GM12878 (cell line): ENCODE measurements around the gene DYNLT2B. TPM values are rescaled to one million over a fixed set of nuclear protein-coding genes. Genes with fewer than 3 reads are reported as not detected.

ENCODE experiments used
- ATAC-seq: fragments of 200-7000 bp; cut with Tn5 transposase; 3 replicates; pipeline ENCODE4 v1.9.1; 2020; ENCODE audit warnings: mild to moderate bottlenecking, moderate library complexity
- BruUV-seq: library from RNA; stranded (reverse); fragments of 400-500 nt; replicated peaks from 2 replicates; lab custom pipeline; 2021; lab: Mats Ljungman, UMichigan
- CTCF ChIA-PET: fragments of 300-600 bp; sonication (Branson Sonifier 250); formaldehyde crosslinking; extraction: SDS; loops from one replicate; lab custom pipeline; 2021; ENCODE audit warnings: inconsistent platforms; lab: Yijun Ruan, JAX
- POLR2A ChIA-PET: fragments of 350-600 bp; formaldehyde crosslinking; extraction: SDS; loops from one replicate; lab custom pipeline; 2021; ENCODE audit warnings: inconsistent platforms; lab: Charles Lee
- RAD21 ChIA-PET: fragments of 300-600 bp; sonication (Branson Sonifier 250); formaldehyde crosslinking; loops from one replicate; lab custom pipeline; 2023; ENCODE audit warnings: antibody characterized with exemption; ENCODE audit not compliant: unreplicated experiment; lab: Charles Lee
- SMC1A ChIA-PET: fragments of 300-600 bp; sonication (Branson Sonifier 250); formaldehyde crosslinking; loops from one replicate; lab custom pipeline; 2023; ENCODE audit not compliant: unreplicated experiment, uncharacterized antibody; lab: Charles Lee
- DNase-seq: peaks from one replicate; pipeline ENCODE4 v3.0.0-alpha.2; 2011; ENCODE audit warnings: low read depth, low spot score
- FAIRE-seq: peaks from 3 replicates; lab custom pipeline; 2011; peaks lifted over from hg19 to GRCh38; lab: Jason Lieb, UNC
- H2AFZ ChIP-seq: 2 replicates; pipeline ENCODE4 v1.6.0; 2011; ENCODE audit warnings: low read depth, low read length, control low read depth; ENCODE audit not compliant: control insufficient read depth
- H3K27ac ChIP-seq: 2 replicates; pipeline ENCODE4 v1.5.1; 2011; ENCODE audit warnings: control low read depth; ENCODE audit not compliant: control insufficient read depth, insufficient read depth
- H3K27me3 ChIP-seq, 2 experiments: replicated peaks in 1 of 2; 2 replicates each; pipeline versions ENCODE4 v1.6.0 to v1.6.1; 2011; ENCODE audit warnings: low read length in 1 of 2; ENCODE audit not compliant: control insufficient read depth in 2 of 2, insufficient read depth in 2 of 2
- H3K36me3 ChIP-seq, 2 experiments: 2 replicates each; pipeline ENCODE4 v1.5.1; 2011; ENCODE audit warnings: low read length in 1 of 2; ENCODE audit not compliant: control insufficient read depth in 2 of 2, insufficient read depth in 2 of 2
- H3K4me1 ChIP-seq: 2 replicates; pipeline ENCODE4 v1.6.1; 2011; ENCODE audit warnings: mild to moderate bottlenecking, low read length, moderate library complexity, mixed read lengths; ENCODE audit not compliant: control insufficient read depth, insufficient read depth
- H3K4me2 ChIP-seq: 2 replicates; pipeline ENCODE4 v1.6.0; 2011; ENCODE audit warnings: control low read depth; ENCODE audit not compliant: control insufficient read depth, insufficient read depth
- H3K4me3 ChIP-seq: fragments of 200-600 bp; sonication (generic); 2 replicates; pipeline ENCODE4 v1.5.1; 2016
- H3K79me2 ChIP-seq: 2 replicates; pipeline ENCODE4 v1.6.0; 2011; ENCODE audit warnings: low read length; ENCODE audit not compliant: control insufficient read depth, insufficient read depth
- H3K9ac ChIP-seq: 2 replicates; pipeline ENCODE4 v1.8.0; 2011; ENCODE audit warnings: low read length, control low read depth, mixed read lengths; ENCODE audit not compliant: control insufficient read depth, insufficient read depth
- H3K9me3 ChIP-seq: replicated peaks from 3 replicates; pipeline ENCODE4 v1.5.1; 2011; ENCODE audit warnings: mild to moderate bottlenecking, low read length; ENCODE audit not compliant: control insufficient read depth, insufficient read depth
- H4K20me1 ChIP-seq: 2 replicates; pipeline ENCODE4 v1.6.0; 2011; ENCODE audit not compliant: control insufficient read depth, insufficient read depth
- ELK1 ChIP-seq: IDR thresholded peaks from 2 replicates; pipeline ENCODE4 v1.6.1; 2012; ENCODE audit warnings: low read depth, low read length, improper control_type of control experiment
- IKZF2 ChIP-seq, 2 experiments: fragments of 450-650 bp; IDR thresholded peaks; 2 replicates each; pipeline ENCODE4 v1.6.1; 2017; ENCODE audit warnings: mild to moderate bottlenecking in 2 of 2, moderate library complexity in 2 of 2
- MAX ChIP-seq: IDR thresholded peaks from 2 replicates; pipeline ENCODE4 v1.6.1; 2012; ENCODE audit warnings: low read depth, low read length, improper control_type of control experiment
- MXI1 ChIP-seq: fragments of 150-350 bp; IDR thresholded peaks from 2 replicates; pipeline ENCODE4 v1.6.1; 2011; ENCODE audit warnings: low read depth, mild to moderate bottlenecking, inconsistent platforms, low read length, improper control_type of control experiment
- RCOR1 ChIP-seq: conservative IDR thresholded peaks from 2 replicates; pipeline ENCODE4 v1.6.1; 2012; ENCODE audit warnings: low read depth, low read length, improper control_type of control experiment
- RELA ChIP-seq: fragments of 450-650 bp; IDR thresholded peaks from 2 replicates; pipeline ENCODE4 v1.8.0; 2014; ENCODE audit warnings: borderline replicate concordance; ENCODE audit not compliant: partially characterized antibody
- REST ChIP-seq: IDR thresholded peaks from 2 replicates; pipeline ENCODE4 v1.6.1; 2012; ENCODE audit warnings: mild to moderate bottlenecking, low read depth, low read length
- WGBS: methylation state at CpG from one replicate; pipeline ENCODE4 v1.1.6; 2016; ENCODE audit warnings: low lambda C conversion rate; ENCODE audit not compliant: insufficient replicate concordance, insufficient coverage; ENCODE audit errors: missing lambda C conversion rate; 5-methylcytosine and 5-hydroxymethylcytosine counted together
- in situ Hi-C: fragments of 300-500 bp; cut with MboI; formaldehyde crosslinking; loops from 9 replicates; pipeline ENCODE4 v1.14.3; 2018; ENCODE audit warnings: mixed read lengths
- intact Hi-C: fragments of 100-400 bp; cut with micrococcal nuclease; formaldehyde crosslinking; loops from one replicate; pipeline ENCODE4 v1.14.2; 2022; ENCODE audit not compliant: unreplicated experiment
- polyA plus RNA-seq, 11 experiments: library from polyadenylated mRNA; depleted of rRNA in 4 of 11; unstranded in 6 of 11; stranded (reverse) in 5 of 11; fragments of >200 nt; fragmentation: Nextera tagmentation in 4 of 11; fragmentation: Illumina TruSeq in 1 of 11; extraction: Ambion mirVana in 4 of 11; extraction: Trizol in 1 of 11; gene quantifications; 1 replicate in 1 of 11; 2 replicates in 10 of 11; pipeline versions ENCODE4 v1.2.1 to v1.2.3, GENCODE V29; 2011 to 2016; ENCODE audit warnings: inconsistent platforms in 2 of 11, missing spikeins in 2 of 11, low read depth in 1 of 11
- total RNA-seq, 4 experiments: library from RNA; depleted of rRNA in 3 of 4; stranded (reverse); fragments of >200 nt in 3 of 4; fragmentation: Illumina TruSeq in 1 of 4; extraction: Trizol in 1 of 4; gene quantifications; 2 replicates each; pipeline versions ENCODE4 v1.2.1 to v1.2.3, GENCODE V29; 2013 to 2021

DYNLT2B gene
- total and polyA plus RNA-seq, 10 of the 15 experiments (the other 5 are each of a cell fraction or from before 2014, with no cell fraction given) = 8.6 to 89.7 (median 21.9) TPM

DNA sequence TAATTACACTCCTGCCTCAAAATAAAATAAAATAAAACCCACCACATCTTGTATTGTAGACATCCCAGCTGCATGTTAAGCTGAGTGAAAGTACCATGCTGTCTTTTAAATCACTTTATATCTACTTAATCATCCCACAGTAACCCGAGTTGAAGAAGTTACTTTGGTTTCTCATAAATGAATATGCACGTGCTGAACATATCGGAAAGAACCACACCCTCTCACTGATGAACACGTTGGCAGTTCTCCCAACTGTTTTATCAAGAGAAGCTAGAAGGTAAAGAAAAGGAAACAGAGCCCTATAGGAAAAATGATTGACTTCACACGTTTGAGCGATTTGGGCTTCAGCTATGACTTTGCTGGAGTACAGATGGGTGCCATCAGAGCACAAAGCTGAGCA, 36.1 kb upstream of the DYNLT2B start:
- Histone ChIP-seq H3K36me3 (peaks cover 5 to 14% of the 10 kb centered on the region in 2 experiments), H3K4me1 (no peaks in the 10 kb centered on the region), H4K20me1 (no peaks in the 10 kb centered on the region), H3K27ac (no peak overlapping the region), H3K9me3 (no peaks in the 10 kb centered on the region), H3K9ac (no peak overlapping the region), H3K79me2 (no peaks in the 10 kb centered on the region), H3K4me3 (no peak overlapping the region), H3K4me2 (no peak overlapping the region)
- DNase-seq (no peak), FAIRE-seq (no peak)
- 94% methylated on average over 6 of the region's 6 CpGs for WGBS
- RAD21 ChIA-PET = no interaction called here
- intact Hi-C loops = no loop called here
- POLR2A ChIA-PET = interaction anchor here (0.8 kb wide), 1 partner anchor 11 kb away, joined by 3 read pairs; no protein-coding TSS in a partner anchor
- in situ Hi-C loops = no loop called here
- CTCF ChIA-PET = interaction anchor here (1.4 kb wide), 1 partner anchor 9 kb away, joined by 3 read pairs; no protein-coding TSS in a partner anchor
- TF ChIP-seq MAX (no peak), IKZF2 (IDR thresholded peaks at IDR 0.05) (no peak), REST (no peak), RELA (no peak), ELK1 (no peak), RCOR1 (no peak), MXI1 (no peak)
- TF ChIP-seq, all 136 proteins: peak for 0
- no TSS peak for BruUV-seq
- no peak for ATAC-seq
- SMC1A ChIA-PET = interaction anchor here (1.1 to 1.2 kb wide), 2 partner anchors 9 to 11 kb away, joined by 3 to 4 read pairs; no protein-coding TSS in a partner anchor
- no peaks in the 10 kb centered on the region for H3K27me3 ChIP-seq
- no peak overlapping the region for H2AFZ ChIP-seq
